ENCODE data around the gene IFNA16.
"Not testable (repeated sequence)": the region's sequence is repeated elsewhere in the genome, so short reads cannot be mapped to it uniquely, and the experiment has no call there.

DNA sequence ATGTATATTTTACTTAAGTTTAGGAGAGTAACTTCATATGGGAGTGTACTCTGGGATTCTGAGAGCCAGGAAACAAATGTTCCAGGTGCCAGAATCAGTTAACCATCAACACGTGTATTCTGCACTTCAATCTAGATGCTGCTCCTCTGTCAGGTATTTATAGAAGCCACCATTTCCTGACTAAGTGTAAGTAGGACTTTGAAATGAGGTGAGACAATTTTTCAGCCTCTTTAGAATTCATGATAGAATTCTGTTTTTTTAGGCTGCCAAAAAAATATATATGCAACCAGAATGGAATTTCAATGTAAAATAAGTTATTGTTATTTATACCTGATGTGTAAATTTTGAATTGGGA is 19.2 kb upstream of the IFNA16 start:
- TF ChIP-seq, protein P1, sequence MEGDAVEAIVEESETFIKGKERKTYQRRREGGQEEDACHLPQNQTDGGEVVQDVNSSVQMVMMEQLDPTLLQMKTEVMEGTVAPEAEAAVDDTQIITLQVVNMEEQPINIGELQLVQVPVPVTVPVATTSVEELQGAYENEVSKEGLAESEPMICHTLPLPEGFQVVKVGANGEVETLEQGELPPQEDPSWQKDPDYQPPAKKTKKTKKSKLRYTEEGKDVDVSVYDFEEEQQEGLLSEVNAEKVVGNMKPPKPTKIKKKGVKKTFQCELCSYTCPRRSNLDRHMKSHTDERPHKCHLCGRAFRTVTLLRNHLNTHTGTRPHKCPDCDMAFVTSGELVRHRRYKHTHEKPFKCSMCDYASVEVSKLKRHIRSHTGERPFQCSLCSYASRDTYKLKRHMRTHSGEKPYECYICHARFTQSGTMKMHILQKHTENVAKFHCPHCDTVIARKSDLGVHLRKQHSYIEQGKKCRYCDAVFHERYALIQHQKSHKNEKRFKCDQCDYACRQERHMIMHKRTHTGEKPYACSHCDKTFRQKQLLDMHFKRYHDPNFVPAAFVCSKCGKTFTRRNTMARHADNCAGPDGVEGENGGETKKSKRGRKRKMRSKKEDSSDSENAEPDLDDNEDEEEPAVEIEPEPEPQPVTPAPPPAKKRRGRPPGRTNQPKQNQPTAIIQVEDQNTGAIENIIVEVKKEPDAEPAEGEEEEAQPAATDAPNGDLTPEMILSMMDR (IDR thresholded peaks at IDR 0.05) = not testable (repeated sequence)
- not testable (repeated sequence) for TF ChIP-seq POLR2A (IDR thresholded peaks at IDR 0.05)

Measured in heart left ventricle (tissue), 13 donors.